ENCODE measurements around the gene VAV2.

- TF ChIP-seq, protein P1, sequence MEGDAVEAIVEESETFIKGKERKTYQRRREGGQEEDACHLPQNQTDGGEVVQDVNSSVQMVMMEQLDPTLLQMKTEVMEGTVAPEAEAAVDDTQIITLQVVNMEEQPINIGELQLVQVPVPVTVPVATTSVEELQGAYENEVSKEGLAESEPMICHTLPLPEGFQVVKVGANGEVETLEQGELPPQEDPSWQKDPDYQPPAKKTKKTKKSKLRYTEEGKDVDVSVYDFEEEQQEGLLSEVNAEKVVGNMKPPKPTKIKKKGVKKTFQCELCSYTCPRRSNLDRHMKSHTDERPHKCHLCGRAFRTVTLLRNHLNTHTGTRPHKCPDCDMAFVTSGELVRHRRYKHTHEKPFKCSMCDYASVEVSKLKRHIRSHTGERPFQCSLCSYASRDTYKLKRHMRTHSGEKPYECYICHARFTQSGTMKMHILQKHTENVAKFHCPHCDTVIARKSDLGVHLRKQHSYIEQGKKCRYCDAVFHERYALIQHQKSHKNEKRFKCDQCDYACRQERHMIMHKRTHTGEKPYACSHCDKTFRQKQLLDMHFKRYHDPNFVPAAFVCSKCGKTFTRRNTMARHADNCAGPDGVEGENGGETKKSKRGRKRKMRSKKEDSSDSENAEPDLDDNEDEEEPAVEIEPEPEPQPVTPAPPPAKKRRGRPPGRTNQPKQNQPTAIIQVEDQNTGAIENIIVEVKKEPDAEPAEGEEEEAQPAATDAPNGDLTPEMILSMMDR (IDR thresholded peaks at IDR 0.05), result no peak
- TF ChIP-seq EP300 (IDR thresholded peaks at IDR 0.05) (no peak), POLR2A (IDR thresholded peaks at IDR 0.05; ENCODE audit: low read depth) (no peak)
Measured at GRCh38 chr9:133734590-133735414, 257.3 kb downstream of the VAV2 start.

Data from esophagus muscularis mucosa (tissue), 4 donors.